Right renal pelvis (tissue), 4 donors: ENCODE results near the gene PRPF40B. TPM values are rescaled to one million over a fixed set of nuclear protein-coding genes. Genes with fewer than 3 reads are reported as not detected.

Experiments
- DNase-seq, 4 donors: peaks; one replicate each; pipeline ENCODE4 v3.0.0-alpha.2; 2013; ENCODE audit warnings: low read depth in 4 of 4, low spot score in 3 of 4, missing footprints in 1 of 4
- polyA plus RNA-seq, 4 donors: library from polyadenylated mRNA; unstranded; fragments of 120-200 nt; gene quantifications; one replicate each; pipeline ENCODE4 v1.2.1, GENCODE V29; 2013; ENCODE audit not compliant: insufficient read length in 4 of 4

PRPF40B gene
- polyA plus RNA-seq, 4 donors = 21.1 to 26.0 (median 23.8) TPM

GRCh38 chr12:49655595-49656236 is 32.4 kb downstream of the PRPF40B start:
- DNase-seq = no peak

GRCh38 chr12:49658276-49658675 is 34.9 kb downstream of the PRPF40B start:
- no peak for DNase-seq

DNA sequence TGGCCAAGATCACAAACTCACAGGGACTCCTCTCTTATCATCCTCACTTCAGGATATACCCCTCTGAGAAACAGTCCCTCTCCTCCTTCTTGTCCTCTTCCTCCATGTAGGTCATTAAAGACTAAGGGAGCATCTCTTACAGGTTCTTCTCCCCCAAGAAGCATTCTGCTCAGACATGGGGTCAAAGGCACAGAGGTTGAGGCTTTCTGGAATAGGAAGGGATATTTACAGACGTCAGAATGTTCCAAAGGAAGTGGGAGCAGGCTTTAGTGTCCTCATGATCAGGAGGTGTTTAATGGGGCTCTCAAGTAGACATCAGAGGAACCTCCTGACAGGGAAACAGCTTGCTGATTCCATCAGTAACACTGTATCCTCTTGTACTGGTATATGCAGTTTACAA is 36.4 kb downstream of the PRPF40B start:
- DNase-seq = no peak

- no peak for DNase-seq
These were observed 37.8 kb downstream of the PRPF40B start for GRCh38 chr12:49661191-49661590.

GRCh38 chr12:49661746-49662145 is 38.4 kb downstream of the PRPF40B start:
- DNase-seq = no peak

- peak; percentile 47 to 77 (median 76) for DNase-seq
These were observed 39.9 kb downstream of the PRPF40B start for GRCh38 chr12:49662998-49663843.

DNA sequence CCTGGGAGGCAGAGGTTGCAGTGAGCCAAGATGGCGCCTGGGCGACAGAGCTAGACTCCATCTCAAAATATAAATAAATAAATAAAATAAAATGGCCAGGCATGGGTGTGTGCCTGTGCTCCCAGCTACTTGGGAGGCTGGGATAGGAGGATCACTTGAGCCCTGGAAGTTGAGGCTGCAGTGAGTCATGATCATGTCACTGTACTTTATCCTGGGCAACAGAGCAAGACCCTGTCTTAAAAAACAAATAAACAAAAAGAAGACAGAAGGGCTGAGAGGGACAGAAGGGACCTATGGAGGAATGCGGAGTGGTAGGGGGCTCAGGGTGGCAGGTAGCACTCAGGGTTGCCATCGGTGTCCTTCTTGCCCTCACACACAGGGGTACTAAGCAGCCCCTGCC is 40.8 kb downstream of the PRPF40B start:
- DNase-seq = no peak

GRCh38 chr12:49664591-49665239 is 41.4 kb downstream of the PRPF40B start:
- DNase-seq = no peak

DNA sequence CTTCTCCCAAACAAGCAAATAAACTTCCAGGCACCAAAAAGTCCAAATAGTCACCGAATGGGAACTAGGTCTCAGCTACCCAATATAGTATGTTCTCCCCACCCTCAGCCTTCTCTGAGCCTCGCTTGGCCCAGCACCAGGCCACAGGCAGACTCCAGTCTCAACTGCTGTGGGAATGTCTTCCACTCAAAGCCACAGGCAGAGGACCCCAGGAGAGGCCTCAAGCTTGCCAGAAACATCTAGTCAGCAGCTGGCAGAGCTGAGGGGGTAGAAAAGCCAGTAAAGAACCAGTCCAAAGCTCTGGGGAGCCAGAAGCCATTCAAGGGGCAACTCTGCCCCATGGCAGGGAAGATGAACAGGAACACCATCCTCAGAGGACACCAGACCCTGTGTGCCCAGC is 42.0 kb downstream of the PRPF40B start:
- no peak for DNase-seq

DNA sequence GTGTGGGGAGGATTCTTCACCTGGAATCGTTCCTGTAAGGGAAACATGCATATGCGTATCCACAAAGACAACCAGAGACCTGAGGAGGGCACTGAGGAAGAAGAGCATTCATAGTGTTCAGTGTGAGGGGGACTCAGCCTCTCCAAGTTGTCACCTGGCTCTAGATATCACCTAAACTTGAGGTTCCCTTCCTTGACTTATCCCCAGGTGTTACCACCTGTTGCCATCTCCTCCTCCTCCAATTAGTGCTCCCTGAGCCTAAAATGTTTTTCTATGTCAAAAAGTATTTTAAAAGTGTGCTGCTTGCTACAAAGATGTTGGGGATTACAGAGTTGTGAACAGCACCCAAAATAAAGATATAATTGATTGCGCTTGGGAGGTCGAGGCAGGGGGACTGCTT is 42.8 kb downstream of the PRPF40B start:
- no peak for DNase-seq

DNA sequence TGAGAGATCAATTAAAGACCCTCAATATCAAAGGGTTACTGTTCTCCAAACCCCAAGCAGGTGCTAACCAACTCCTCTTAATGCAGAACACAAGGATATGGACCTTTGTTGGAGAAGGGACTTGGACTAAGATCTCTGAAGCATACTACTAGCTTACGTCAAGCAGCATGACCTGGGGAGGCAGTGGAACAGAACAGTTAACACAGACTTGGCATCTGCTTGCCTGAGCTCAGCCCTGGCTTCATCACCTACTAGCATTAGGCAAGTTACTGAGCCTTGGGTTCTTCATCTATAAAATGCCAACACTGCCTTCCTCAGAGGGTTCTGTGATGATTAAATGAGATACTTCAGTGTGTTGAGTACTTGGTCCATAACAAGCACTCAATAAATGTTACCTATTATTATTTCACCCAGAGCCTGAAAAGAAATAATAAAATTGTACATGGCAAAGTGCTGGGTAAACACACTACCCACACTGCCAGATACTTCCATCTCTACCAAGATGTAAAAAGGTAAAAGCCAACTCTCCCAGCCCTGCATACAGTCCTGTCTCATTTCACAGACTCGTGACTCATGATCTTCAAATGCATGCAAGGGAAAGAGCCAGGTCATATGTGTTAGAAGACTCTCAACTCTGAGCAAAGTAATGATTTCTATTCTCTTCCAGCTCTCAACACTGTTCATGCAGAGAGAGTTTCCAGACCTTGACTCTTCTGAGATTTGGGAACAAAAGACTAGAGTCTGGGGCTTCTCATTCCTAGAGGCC is 44.1 kb downstream of the PRPF40B start:
- DNase-seq = no peak

- no peak for DNase-seq
These were observed 46.4 kb downstream of the PRPF40B start for GRCh38 chr12:49669796-49670195.

GRCh38 chr12:49671031-49671765 is 47.8 kb downstream of the PRPF40B start:
- no peak for DNase-seq

DNA sequence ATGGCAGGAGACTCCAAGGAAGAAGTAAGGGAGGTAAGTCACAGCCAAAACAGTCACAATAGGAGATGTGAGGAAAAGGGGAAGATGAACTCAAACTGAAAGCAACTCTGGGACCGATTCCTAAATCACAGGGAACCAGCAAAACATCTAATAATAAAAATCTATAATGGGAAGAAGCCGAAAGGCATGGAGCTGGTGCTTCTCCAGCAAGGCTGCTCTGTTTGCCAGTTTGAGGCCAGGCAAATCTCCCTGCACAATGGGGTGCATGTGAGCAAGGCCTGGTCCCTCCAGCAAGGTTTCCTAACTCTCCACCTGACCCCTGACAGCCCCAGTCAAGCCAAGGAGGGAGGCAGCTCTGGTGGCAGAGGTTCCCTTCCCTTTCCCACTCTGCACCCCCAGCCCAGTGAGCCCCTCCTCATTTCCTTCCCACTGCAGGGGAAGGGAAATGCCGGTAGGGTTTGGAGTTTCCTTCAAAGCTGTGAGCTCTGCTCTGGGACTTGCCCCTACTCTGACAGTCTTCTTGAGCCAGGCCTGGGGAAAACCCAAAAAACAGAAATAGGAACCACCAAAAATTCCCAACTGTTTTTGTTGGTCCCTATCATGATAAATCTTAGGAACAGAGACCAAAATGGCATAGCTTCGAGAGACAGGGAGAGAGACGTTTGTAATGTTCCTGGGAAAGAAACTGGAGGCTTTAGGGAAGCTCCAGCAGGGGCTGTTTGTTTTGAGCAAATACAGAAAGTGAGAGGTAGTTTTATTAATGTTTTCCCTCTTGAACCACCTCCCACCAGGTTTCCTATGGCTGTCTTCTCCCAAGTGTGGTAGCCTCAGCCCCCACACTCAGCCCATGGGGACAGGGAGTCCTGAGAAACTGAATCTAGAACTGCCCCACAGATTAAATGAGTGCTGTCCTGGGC is 49.2 kb downstream of the PRPF40B start:
- DNase-seq = no peak

DNA sequence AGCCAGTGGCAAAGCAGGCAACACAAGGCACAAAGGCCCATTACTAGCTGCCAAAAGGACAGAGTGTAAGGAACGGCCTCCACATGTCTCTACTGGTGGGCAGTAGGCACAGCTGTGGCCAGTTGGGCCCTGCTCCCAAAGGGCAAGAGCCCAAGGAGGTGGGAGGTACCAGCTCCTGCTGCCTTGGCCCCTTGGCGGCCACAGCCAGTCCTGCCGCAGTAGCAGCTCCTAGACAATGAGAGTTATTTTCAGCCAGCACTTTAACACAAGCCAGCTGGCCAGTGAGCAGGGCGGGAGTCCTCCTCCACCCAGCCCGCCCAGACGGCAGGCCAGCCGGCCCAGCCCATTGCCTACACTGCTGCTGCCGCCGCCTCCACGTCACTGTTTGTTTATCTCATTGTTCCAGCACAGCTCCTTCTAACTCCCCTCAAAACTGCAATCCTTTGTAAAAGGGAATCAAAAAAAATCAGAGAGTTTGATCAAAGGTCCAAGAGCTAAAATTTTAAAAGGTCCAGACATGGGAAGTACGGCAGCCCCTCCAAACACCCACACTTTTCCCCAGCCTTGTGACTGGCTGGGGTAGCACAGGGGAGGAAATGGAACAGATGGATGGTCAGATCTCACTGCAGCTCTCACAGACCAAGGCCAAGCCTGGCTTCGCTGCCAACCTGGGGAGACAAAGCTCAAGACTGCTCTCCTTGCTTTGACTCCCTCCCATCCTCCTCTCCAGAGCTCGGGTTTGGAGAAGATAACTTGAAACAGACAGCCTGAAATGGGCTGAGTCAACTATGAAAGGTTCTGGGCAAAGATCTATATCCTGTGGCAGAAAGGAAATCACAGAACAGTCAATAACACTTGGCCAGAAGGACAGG is 50.3 kb downstream of the PRPF40B start:
- DNase-seq = peak; percentile 80 to 86 (median 84)

DNA sequence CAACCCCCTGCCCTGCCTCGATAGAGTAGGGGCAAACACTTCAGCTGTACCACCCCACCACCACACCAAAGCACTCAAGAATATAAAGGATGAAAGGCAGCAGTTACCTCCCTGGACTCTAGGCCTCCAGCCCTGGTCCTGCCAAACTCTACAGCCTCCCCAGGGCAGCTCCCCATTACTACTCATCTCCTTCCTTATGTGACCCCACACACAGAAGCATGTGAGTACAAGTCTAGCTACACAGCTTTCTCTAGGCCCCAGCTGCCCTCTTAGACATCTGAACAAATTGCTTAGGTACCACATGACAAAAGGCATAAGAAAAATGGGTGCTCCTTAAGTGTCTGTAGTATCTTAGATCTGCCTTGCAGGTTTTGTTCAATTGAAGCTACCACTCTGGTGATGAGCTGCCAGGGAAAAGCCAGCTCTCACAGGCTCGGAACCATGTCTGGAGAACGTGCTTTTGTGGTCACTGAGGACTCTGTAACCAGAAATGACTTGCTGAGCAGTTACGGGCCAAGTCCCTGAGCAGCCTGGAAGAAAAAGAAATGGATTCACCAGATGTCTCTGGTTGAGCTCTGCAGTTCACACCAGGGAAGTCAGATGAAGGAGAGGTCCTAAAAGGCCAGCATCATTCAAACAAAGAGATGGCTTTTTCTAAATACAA is 51.1 kb downstream of the PRPF40B start:
- no peak for DNase-seq

DNA sequence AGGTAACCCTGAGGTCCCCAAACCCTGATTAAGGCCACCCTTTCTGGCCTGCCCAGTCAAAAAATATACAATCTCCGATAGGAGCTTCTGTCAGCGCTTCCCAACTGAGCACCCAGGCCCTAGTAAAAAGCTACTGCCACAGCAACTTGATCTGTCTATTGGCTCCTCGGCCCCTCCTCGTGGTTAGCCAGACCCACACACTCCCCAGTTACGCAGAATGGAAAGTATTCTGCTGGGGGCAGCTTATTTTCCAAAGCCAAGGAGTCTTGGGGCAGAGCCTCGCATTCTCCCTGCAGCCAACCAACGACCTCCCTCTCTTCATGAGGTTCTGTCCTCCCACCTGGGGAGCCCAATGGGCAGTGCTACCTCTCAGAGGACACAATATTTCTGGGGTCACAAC is 51.8 kb downstream of the PRPF40B start:
- DNase-seq = no peak

GRCh38 chr12:49678711-49679110 is 55.4 kb downstream of the PRPF40B start:
- no peak for DNase-seq
